K562 (cell line): Measurements from ENCODE around the gene PDE1C. TPM values are rescaled to one million over a fixed set of nuclear protein-coding genes. Genes with fewer than 3 reads are reported as not detected.

Experiments
- NFIX ChIP-seq: fragments of 250-450 bp; sonication (Bioruptor Pico); IDR thresholded peaks from 2 replicates; pipeline ENCODE4 v1.4.0; 2020; ENCODE audit warnings: low read depth, mild to moderate bottlenecking, moderate library complexity
- SMARCA4 ChIP-seq: fragments of 450-650 bp; IDR thresholded peaks from 2 replicates; pipeline ENCODE4 v1.6.1; 2016
- polyA plus RNA-seq, 8 experiments: library from polyadenylated mRNA; depleted of rRNA in 4 of 8; stranded (reverse) in 5 of 8; unstranded in 3 of 8; fragments of >200 nt; fragmentation: Nextera tagmentation in 2 of 8; fragmentation: Illumina TruSeq in 1 of 8; extraction: Ambion mirVana in 2 of 8; extraction: Trizol in 1 of 8; gene quantifications; 2 replicates each; pipeline versions ENCODE4 v1.2.1 to v1.2.3, GENCODE V29; 2011 to 2014; ENCODE audit warnings: inconsistent platforms in 1 of 8, missing spikeins in 1 of 8
- total RNA-seq, 7 experiments: library from RNA; depleted of rRNA in 6 of 7; stranded (reverse); fragments of >200 nt in 6 of 7; fragmentation: Illumina TruSeq in 2 of 7; extraction: Trizol in 2 of 7; gene quantifications; 2 replicates each; pipeline versions ENCODE4 v1.2.1 to v1.2.3, GENCODE V29; 2011 to 2021; ENCODE audit warnings: low replicate concordance in 1 of 7
- TF ChIP-seq, protein P1 (sequence below): sonication (generic); formaldehyde crosslinking; IDR thresholded peaks from 2 replicates; pipeline ENCODE4 v1.8.0; 2022; ENCODE audit warnings: mild to moderate bottlenecking, missing genetic modification reagents
- TF ChIP-seq, protein P2 (sequence below): sonication (generic); IDR thresholded peaks from 2 replicates; pipeline ENCODE4 v1.6.1; 2016
- TF ChIP-seq, protein P3 (sequence below), 2 experiments: fragments of 150-350 bp in 1 of 2; IDR thresholded peaks; 2 replicates each; pipeline ENCODE4 v1.6.1; 2012 to 2016; ENCODE audit warnings: low read depth in 2 of 2, low read length in 2 of 2, mild to moderate bottlenecking in 1 of 2, moderate library complexity in 1 of 2

Gene PDE1C
- total and polyA plus RNA-seq, 9 of the 15 experiments (the other 6 are each of a cell fraction or from before 2014, with no cell fraction given) = under 0.01 to 0.01 TPM; not detected in 7

DNA sequence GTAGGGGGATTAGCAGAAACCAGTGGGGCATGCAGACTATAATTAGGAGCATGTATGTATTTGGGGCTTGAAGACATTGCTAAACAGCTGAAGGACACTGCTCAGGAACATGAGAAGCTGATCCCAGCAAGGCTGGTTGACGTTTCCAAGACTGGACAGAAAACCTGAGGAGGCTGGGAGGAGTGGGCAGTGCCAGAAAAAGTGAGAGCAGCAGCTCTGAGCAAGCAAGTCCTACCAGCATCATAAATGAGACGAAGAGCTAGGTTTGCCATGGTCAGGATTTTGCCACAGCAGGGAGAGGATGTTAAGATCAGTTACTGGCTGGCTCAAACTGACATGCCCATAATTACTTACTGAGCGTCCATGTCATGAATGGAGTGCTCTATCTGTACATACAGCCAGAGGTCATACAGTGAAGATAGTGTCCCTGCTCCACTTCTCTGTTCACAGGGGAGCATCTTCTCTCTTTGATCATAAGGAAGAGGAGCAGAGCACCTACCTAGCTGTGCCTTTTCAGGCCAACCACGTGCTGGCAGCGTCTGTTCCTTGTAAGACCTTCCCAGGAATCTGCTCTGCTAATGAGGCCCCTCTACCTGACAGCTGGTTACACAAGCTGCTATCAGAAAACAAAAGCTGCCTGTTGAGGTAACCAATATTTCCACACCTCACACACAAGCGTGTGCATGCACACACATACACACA is 44.7 kb downstream of the PDE1C start (continued):
- TF ChIP-seq, protein P1, sequence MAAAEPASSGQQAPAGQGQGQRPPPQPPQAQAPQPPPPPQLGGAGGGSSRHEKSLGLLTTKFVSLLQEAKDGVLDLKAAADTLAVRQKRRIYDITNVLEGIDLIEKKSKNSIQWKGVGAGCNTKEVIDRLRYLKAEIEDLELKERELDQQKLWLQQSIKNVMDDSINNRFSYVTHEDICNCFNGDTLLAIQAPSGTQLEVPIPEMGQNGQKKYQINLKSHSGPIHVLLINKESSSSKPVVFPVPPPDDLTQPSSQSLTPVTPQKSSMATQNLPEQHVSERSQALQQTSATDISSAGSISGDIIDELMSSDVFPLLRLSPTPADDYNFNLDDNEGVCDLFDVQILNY (CRISPR knock-in tag) = no peak
- TF ChIP-seq SMARCA4 (no peak), NFIX (CRISPR knock-in tag) (no peak)
- TF ChIP-seq, protein P2, sequence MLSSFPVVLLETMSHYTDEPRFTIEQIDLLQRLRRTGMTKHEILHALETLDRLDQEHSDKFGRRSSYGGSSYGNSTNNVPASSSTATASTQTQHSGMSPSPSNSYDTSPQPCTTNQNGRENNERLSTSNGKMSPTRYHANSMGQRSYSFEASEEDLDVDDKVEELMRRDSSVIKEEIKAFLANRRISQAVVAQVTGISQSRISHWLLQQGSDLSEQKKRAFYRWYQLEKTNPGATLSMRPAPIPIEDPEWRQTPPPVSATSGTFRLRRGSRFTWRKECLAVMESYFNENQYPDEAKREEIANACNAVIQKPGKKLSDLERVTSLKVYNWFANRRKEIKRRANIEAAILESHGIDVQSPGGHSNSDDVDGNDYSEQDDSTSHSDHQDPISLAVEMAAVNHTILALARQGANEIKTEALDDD = no peak
- TF ChIP-seq, protein P3, sequence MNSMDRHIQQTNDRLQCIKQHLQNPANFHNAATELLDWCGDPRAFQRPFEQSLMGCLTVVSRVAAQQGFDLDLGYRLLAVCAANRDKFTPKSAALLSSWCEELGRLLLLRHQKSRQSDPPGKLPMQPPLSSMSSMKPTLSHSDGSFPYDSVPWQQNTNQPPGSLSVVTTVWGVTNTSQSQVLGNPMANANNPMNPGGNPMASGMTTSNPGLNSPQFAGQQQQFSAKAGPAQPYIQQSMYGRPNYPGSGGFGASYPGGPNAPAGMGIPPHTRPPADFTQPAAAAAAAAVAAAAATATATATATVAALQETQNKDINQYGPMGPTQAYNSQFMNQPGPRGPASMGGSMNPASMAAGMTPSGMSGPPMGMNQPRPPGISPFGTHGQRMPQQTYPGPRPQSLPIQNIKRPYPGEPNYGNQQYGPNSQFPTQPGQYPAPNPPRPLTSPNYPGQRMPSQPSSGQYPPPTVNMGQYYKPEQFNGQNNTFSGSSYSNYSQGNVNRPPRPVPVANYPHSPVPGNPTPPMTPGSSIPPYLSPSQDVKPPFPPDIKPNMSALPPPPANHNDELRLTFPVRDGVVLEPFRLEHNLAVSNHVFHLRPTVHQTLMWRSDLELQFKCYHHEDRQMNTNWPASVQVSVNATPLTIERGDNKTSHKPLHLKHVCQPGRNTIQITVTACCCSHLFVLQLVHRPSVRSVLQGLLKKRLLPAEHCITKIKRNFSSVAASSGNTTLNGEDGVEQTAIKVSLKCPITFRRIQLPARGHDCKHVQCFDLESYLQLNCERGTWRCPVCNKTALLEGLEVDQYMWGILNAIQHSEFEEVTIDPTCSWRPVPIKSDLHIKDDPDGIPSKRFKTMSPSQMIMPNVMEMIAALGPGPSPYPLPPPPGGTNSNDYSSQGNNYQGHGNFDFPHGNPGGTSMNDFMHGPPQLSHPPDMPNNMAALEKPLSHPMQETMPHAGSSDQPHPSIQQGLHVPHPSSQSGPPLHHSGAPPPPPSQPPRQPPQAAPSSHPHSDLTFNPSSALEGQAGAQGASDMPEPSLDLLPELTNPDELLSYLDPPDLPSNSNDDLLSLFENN (IDR thresholded peaks at IDR 0.05; ENCODE audit: low read depth in 2 of 2, low read length in 2 of 2) = no peak
